ENCODE data around the gene PVR.

The PVR gene

GRCh38 chr19:44635581-44636438 lies 7.9 kb upstream of the PVR start:
- H2AFZ ChIP-seq (ENCODE audit: low read length) = no peak overlapping the region
- H3K9me3 ChIP-seq (ENCODE audit: insufficient read depth, low read depth, low read length) = no peaks in the 10 kb centered on the region
- no peaks in the 10 kb centered on the region for H3K9me2 ChIP-seq (replicated peaks; ENCODE audit: low read depth, low read length)
- no peaks in the 10 kb centered on the region for H4K20me1 ChIP-seq (ENCODE audit: insufficient read depth, low read length, poor library complexity, severe bottlenecking)
- TF ChIP-seq CTCF (conservative IDR thresholded peaks at IDR 0.05; ENCODE audit: low read length) (no peak), EZH2phosphoT487 (IDR thresholded peaks at IDR 0.05; ENCODE audit: borderline replicate concordance) (no peak)
- H3K4me1 ChIP-seq (ENCODE audit: insufficient read depth, low read length, poor library complexity, severe bottlenecking) = no peaks in the 10 kb centered on the region
- H3K4me3 ChIP-seq (ENCODE audit: low read length, poor library complexity, severe bottlenecking) = no peak overlapping the region
- H3K27me3 ChIP-seq (ENCODE audit: insufficient read depth, low read length, poor library complexity, severe bottlenecking) = no peaks in the 10 kb centered on the region
- H3F3A ChIP-seq (ENCODE audit: low read depth) = no peaks in the 10 kb centered on the region
- no peaks in the 10 kb centered on the region for H3K36me3 ChIP-seq (ENCODE audit: insufficient read depth, low read length)
- H3K4me2 ChIP-seq (ENCODE audit: low read depth, low read length, poor library complexity, severe bottlenecking) = no peak overlapping the region
- H3K9ac ChIP-seq (ENCODE audit: low read depth, low read length, poor library complexity, severe bottlenecking) = no peak overlapping the region
- H3K79me2 ChIP-seq (ENCODE audit: insufficient read depth, low read length) = no peaks in the 10 kb centered on the region

- H3K9ac ChIP-seq (ENCODE audit: low read depth, low read length, poor library complexity, severe bottlenecking) = no peak overlapping the region
- H3K4me1 ChIP-seq (ENCODE audit: insufficient read depth, low read length, poor library complexity, severe bottlenecking) = no peaks in the 10 kb centered on the region
- H3K36me3 ChIP-seq (ENCODE audit: insufficient read depth, low read length) = no peaks in the 10 kb centered on the region
- TF ChIP-seq CTCF (conservative IDR thresholded peaks at IDR 0.05; ENCODE audit: low read length) = no peak
- no peaks in the 10 kb centered on the region for H3K27me3 ChIP-seq (ENCODE audit: insufficient read depth, low read length, poor library complexity, severe bottlenecking)
- H4K20me1 ChIP-seq (ENCODE audit: insufficient read depth, low read length, poor library complexity, severe bottlenecking) = no peaks in the 10 kb centered on the region
- H3K4me3 ChIP-seq (ENCODE audit: low read length, poor library complexity, severe bottlenecking) = no peak overlapping the region
- H3K9me3 ChIP-seq (ENCODE audit: insufficient read depth, low read depth, low read length) = no peaks in the 10 kb centered on the region
- H3F3A ChIP-seq (ENCODE audit: low read depth) = no peaks in the 10 kb centered on the region
- no peaks in the 10 kb centered on the region for H3K79me2 ChIP-seq (ENCODE audit: insufficient read depth, low read length)
- H3K4me2 ChIP-seq (ENCODE audit: low read depth, low read length, poor library complexity, severe bottlenecking) = no peak overlapping the region
- no peaks in the 10 kb centered on the region for H3K9me2 ChIP-seq (replicated peaks; ENCODE audit: low read depth, low read length)
- H2AFZ ChIP-seq (ENCODE audit: low read length) = no peak overlapping the region
Observed at GRCh38 chr19:44636439-44637389, 7.0 kb upstream of the PVR start.

- Histone ChIP-seq H3K9me2 (replicated peaks; ENCODE audit: low read depth, low read length) (no peaks in the 10 kb centered on the region), H3K9ac (ENCODE audit: low read depth, low read length, poor library complexity, severe bottlenecking) (no peak overlapping the region), H3K36me3 (ENCODE audit: insufficient read depth, low read length) (no peaks in the 10 kb centered on the region), H3F3A (ENCODE audit: low read depth) (no peaks in the 10 kb centered on the region), H2AFZ (ENCODE audit: low read length) (no peak overlapping the region), H4K20me1 (ENCODE audit: insufficient read depth, low read length, poor library complexity, severe bottlenecking) (no peaks in the 10 kb centered on the region), H3K9me3 (ENCODE audit: insufficient read depth, low read depth, low read length) (no peaks in the 10 kb centered on the region), H3K4me2 (ENCODE audit: low read depth, low read length, poor library complexity, severe bottlenecking) (no peak overlapping the region), H3K79me2 (ENCODE audit: insufficient read depth, low read length) (no peaks in the 10 kb centered on the region), H3K4me3 (ENCODE audit: low read length, poor library complexity, severe bottlenecking) (no peak overlapping the region), H3K4me1 (ENCODE audit: insufficient read depth, low read length, poor library complexity, severe bottlenecking) (no peaks in the 10 kb centered on the region), H3K27me3 (ENCODE audit: insufficient read depth, low read length, poor library complexity, severe bottlenecking) (no peaks in the 10 kb centered on the region)
- TF ChIP-seq EZH2phosphoT487 (IDR thresholded peaks at IDR 0.05; ENCODE audit: borderline replicate concordance) = no peak
- TF ChIP-seq CTCF (conservative IDR thresholded peaks at IDR 0.05; ENCODE audit: low read length) = no peak
Observed at GRCh38 chr19:44637390-44637764, 6.3 kb upstream of the PVR start.

Data from Loucy (cell line).